GM18858 (cell line): ENCODE results near the gene CRYBA1.
"Not testable (repeated sequence)": the region's sequence is repeated elsewhere in the genome, so short reads cannot be mapped to it uniquely, and the experiment has no call there.

Source experiments
- ATAC-seq: cut with Tn5 transposase; IDR thresholded peaks from one replicate; pipeline ENCODE4 v1.9.1; 2021; ENCODE audit not compliant: unreplicated experiment

The CRYBA1 gene, protein sequence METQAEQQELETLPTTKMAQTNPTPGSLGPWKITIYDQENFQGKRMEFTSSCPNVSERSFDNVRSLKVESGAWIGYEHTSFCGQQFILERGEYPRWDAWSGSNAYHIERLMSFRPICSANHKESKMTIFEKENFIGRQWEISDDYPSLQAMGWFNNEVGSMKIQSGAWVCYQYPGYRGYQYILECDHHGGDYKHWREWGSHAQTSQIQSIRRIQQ

DNA sequence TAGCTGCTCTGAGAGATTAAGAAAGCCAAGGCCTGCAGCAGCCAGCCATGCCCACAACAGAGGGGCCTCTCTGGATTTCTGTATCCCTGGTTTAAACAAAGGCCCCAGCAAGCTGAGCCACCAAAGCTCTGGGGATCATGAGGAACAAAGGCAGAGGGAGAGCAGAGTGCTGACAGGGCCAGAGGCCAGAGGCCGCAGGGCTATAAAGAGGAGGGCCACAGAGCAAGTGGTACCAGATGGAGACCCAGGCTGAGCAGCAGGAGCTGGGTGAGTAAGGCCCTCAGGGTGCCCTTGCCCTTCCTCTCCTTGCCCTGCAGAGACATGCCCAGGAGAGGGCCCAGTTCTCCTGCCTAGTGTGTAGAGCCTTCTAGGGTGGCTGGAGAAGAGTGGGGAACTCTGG is at the start of gene CRYBA1:
Gene CRYBA1 (plus strand): TSS at position 232 of the 400 bp plus-strand sequence. CDS start 5 bp downstream, at position 237.
- no peak for ATAC-seq

- no peak for ATAC-seq
Observed at GRCh38 chr17:29197516-29198272, 49.0 kb upstream of the CRYBA1 start.

GRCh38 chr17:29204068-29204804 is 42.4 kb upstream of the CRYBA1 start:
- ATAC-seq, result not testable (repeated sequence)

- no peak for ATAC-seq
Observed at GRCh38 chr17:29205047-29205446, 41.6 kb upstream of the CRYBA1 start.

GRCh38 chr17:29207975-29208374 is 38.7 kb upstream of the CRYBA1 start:
- no peak for ATAC-seq

DNA sequence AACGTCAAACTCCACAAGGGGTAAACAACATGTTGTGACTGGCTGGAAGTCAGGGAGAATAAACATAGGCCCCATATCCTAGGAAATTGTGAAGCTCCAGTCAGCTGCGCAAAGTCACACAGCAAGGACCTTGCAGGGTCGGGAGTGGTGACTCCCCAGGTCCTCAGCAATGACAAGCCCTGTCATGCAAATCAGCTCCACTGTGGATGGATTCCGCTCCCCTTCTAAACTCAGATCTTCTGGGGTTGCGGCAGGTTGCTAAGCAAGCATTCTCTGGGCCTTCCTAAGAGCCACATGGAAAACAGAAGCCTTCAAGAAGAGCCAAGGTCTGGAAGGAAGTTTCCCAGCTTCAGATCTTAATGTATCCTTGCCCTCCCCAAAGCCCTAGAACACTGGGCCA is 37.6 kb upstream of the CRYBA1 start:
- no peak for ATAC-seq

GRCh38 chr17:29210879-29211278 is 35.8 kb upstream of the CRYBA1 start:
- no peak for ATAC-seq

- no peak for ATAC-seq
Observed at GRCh38 chr17:29212094-29212631, 34.5 kb upstream of the CRYBA1 start.

DNA sequence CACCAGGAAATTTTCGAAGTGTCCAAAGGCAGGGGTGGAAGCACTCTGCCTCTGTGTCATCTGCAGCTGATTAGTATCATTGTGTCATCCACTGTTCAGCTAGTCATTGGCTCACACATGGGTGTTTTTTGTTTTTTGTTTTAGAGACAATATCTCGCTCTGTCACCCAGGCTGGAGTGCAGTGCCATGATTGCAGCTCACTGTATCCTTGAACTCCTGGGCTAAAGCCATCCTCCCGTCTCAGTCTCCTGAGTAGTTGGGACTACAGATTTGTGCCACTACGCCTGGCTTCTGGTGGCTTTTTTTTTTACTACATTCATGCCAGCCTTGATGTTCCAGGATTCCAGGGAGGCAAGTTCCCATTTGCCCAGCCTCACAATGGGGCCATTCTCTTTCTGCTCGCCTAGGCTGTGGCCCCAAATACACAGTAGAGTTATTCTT is 34.0 kb upstream of the CRYBA1 start:
- ATAC-seq, result no peak

GRCh38 chr17:29214215-29215146 is 32.2 kb upstream of the CRYBA1 start:
- no peak for ATAC-seq

DNA sequence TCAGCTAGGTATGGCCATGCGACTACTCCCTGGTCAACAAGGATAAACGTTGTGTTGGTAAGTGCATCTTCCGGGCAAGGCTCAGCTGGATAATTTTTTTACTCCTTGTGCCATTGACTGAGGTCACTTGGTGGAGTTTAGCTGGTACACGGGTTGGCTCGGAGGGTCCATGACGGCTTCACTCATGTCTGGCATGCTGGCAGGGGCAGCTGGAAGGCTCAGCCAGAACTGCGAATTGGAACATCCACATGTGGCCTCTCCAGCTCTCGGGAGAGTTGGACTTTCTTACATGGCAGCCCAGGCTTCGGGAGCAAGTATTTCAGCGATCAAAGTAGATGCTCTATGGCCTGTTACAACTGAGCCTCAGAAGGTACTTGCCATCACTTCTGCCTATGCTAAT is 31.5 kb upstream of the CRYBA1 start:
- no peak for ATAC-seq

DNA sequence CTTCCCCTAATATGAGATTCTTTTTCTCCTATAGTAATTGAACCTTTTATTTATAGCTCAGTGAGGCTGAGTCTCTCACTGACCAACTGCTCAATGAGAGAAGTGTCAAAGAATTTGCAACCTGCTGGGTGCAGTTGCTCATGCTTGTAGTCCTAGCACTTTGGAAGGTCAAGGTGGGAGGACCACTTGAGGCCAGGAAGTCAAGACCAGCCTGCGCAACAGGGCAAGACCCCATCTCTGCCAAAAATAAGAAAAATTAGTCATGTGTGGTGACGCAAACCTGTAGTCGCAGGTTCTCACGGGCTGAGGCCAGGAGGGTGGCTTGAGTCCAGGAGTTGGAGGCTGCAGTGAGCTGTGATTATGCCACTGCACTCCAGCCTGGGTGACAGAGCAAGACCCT is 30.9 kb upstream of the CRYBA1 start:
- no peak for ATAC-seq

DNA sequence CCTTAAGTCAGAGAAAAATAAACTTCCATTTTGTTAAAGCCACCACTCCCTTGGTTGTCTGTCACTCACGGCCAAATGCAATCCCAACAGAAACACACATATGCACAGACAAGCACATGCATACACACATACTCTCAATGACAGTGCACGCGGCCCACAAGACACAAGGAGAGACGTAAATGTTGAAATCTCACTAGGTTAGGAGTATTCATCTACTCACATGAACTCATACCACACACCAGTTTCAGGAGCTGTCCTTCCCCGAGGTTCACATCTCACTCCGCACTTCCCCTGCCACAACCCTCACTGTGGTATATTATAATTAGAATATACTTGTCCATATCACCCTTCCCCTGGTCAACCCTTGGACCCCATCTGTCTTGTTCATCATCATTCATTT is 30.5 kb upstream of the CRYBA1 start:
- ATAC-seq, result no peak

GRCh38 chr17:29216856-29217255 is 29.8 kb upstream of the CRYBA1 start:
- no peak for ATAC-seq

DNA sequence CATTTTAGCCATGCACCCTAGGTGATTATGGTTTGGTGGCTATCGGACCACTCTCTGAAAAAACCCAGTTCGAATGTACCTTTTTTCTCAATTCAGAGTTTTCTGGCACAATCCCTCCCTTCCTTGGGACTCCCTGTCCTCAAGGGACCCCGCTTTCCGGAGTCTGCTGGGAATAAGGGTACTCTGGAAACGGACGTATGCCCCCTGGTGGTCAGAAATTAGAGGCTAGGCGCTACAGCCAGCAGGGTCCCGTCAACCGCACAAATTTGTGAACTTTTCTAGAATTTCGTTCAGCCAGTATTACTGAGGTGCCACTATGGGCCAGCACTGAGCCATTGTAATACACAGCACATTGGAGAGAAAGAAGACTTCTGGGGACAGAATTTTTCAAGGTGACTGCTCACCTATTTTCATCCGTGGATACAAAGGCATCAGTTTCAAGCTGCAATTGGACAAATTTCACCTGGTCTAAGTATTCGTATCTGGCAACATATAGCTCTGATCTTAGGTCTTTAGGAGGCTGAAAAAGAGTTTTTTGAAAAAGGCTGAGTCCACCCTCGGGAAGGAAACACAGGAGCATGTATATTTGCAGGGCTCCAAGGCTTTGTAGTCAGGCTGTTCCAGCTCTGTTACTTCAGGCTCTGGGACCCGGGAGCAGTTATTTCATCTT is 27.1 kb upstream of the CRYBA1 start:
- ATAC-seq, result no peak

DNA sequence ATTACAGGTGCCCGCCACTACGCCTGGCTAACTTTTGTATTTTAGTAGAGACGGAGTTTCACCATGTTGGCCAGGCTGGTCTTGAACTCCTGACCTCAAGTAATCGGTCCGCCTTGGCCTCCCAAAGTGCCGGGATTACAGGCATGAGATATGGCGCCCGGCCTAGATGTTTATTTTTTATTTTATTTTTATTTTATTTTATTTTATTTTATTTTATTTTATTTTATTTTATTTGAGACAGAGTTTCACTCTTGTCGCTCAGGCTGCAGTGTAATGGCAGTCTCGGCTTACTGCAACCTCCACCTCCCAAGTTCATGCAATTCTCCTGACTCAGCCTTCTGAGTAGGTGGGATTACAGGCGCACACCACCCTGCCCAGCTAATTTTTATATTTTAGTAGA is 25.3 kb upstream of the CRYBA1 start:
- ATAC-seq, result not testable (repeated sequence)

DNA sequence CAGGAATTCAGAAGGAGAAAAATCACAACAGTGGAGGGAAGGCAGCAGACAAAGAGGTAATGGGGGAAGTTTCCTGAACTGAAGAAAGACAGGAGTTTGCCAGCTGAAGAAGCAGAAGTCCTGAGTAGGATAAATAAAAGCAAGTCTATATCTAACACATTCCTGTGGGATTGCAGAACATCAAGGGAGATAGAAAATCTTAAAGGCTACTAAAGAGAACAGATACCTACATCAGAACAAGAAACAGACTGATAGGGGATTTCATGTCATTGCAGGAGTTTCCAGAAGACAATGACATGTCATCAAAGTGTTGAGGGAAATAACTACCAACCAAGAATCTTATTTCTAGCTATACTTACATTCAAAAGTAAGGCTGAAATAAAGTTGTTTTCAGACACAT is 21.3 kb upstream of the CRYBA1 start:
- ATAC-seq, result no peak

DNA sequence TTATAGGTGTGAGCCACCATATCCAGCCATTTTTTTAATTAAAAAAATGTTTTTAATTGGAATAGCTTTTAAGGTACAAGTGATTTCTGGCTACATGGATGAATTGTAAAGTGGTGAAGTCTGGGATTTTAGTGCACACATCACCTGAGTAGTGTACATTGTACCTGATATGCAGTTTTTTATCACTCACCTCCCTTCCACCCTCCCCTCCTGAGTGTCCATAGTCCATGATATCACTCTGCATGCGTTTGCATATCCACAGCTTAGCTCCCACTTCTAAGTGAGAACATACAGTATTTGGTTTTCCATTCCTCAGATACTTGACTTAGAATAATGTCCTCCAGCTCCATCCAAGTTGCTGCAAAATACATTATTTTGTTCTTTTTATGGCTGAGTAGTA is 13.4 kb upstream of the CRYBA1 start:
- ATAC-seq, result no peak

GRCh38 chr17:29234972-29235371 is 11.7 kb upstream of the CRYBA1 start:
- ATAC-seq, result not testable (repeated sequence)

DNA sequence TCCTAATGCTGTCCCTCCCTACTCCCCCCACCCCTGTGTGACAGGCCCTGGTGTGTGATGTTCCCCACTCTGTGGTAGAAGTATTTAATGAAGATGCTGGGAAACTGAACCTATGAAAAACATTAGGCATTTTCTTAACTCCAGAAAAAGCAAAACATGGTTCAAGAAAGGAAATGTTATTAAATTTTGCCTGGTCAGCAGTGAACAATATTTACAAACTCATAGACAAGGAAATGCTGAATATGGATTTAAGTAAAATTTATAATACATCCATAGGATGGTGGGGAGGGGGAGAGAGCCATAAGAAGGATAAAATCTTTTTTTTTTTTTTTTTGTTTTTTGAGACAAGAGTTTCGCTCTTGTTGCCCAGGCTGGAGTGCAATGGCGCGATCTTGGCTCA is 10.8 kb upstream of the CRYBA1 start:
- no peak for ATAC-seq
